DOHH2 (cell line): Measurements from ENCODE around the gene KAT8.
A peak's percentile ranks its signal among the peaks of the same experiment; 100 is the strongest.

Experiments used
- H3F3A ChIP-seq: fragments of 200-600 bp; sonication (generic), shearing (Covaris generic); 2 replicates; pipeline ENCODE4 v1.6.0; 2016; ENCODE audit warnings: antibody characterized with exemption, mild to moderate bottlenecking; ENCODE audit not compliant: control insufficient read depth, insufficient read depth
- H3K27ac ChIP-seq: fragments of 200-600 bp; sonication (generic); 2 replicates; pipeline ENCODE4 v1.5.1; 2014; ENCODE audit warnings: low read depth, mild to moderate bottlenecking, low read length, moderate library complexity
- H3K27me3 ChIP-seq: fragments of 200-600 bp; sonication (generic); 2 replicates; pipeline ENCODE4 v1.6.1; 2014; ENCODE audit warnings: mild to moderate bottlenecking, low read length, mixed read lengths; ENCODE audit not compliant: control insufficient read depth
- H3K36me3 ChIP-seq: fragments of 200-600 bp; sonication (generic); 2 replicates; pipeline ENCODE4 v1.6.1; 2014; ENCODE audit warnings: mild to moderate bottlenecking, low read length, moderate library complexity, mixed read lengths; ENCODE audit not compliant: control insufficient read depth
- H3K4me1 ChIP-seq: fragments of 200-600 bp; sonication (generic); 2 replicates; pipeline ENCODE4 v1.6.1; 2014; ENCODE audit warnings: mild to moderate bottlenecking, low read length, mixed read lengths; ENCODE audit not compliant: control insufficient read depth
- H3K4me2 ChIP-seq: fragments of 200-600 bp; sonication (generic); 2 replicates; pipeline ENCODE4 v1.6.0; 2014; ENCODE audit warnings: mild to moderate bottlenecking, low read length, moderate library complexity
- H3K4me3 ChIP-seq: fragments of 200-600 bp; sonication (generic); 2 replicates; pipeline ENCODE4 v1.5.1; 2014; ENCODE audit warnings: mild to moderate bottlenecking, low read length, mixed read lengths
- H3K79me2 ChIP-seq: fragments of 200-600 bp; sonication (generic); 2 replicates; pipeline ENCODE4 v1.6.1; 2014; ENCODE audit warnings: mild to moderate bottlenecking, low read length, mixed read lengths; ENCODE audit not compliant: control insufficient read depth
- H3K9me2 ChIP-seq: fragments of 200-600 bp; sonication (generic); replicated peaks from 2 replicates; pipeline ENCODE4 v1.6.1; 2014; ENCODE audit warnings: mild to moderate bottlenecking, low read length, mixed read lengths; ENCODE audit not compliant: control insufficient read depth
- H3K9me3 ChIP-seq: fragments of 200-600 bp; sonication (generic); 2 replicates; pipeline ENCODE4 v1.6.1; 2014; ENCODE audit warnings: antibody characterized with exemption, low read length, mixed read lengths; ENCODE audit not compliant: control insufficient read depth, insufficient read depth
- H4K20me1 ChIP-seq: fragments of 200-600 bp; sonication (generic); 2 replicates; pipeline ENCODE4 v1.6.0; 2014; ENCODE audit warnings: low read depth, mild to moderate bottlenecking, antibody characterized with exemption, low read length, moderate library complexity; ENCODE audit not compliant: control insufficient read depth, insufficient read depth
- EZH2phosphoT487 ChIP-seq: fragments of 200-600 bp; sonication (generic); IDR thresholded peaks from 2 replicates; pipeline ENCODE4 v1.6.1; 2017; ENCODE audit warnings: borderline replicate concordance, mild to moderate bottlenecking, antibody characterized with exemption, low read length, moderate library complexity, mixed read lengths
- TF ChIP-seq, protein P1 (sequence below): fragments of 200-600 bp; sonication (generic); IDR thresholded peaks from one replicate; pipeline ENCODE4 v1.5.1; 2014; ENCODE audit warnings: antibody characterized with exemption, mild to moderate bottlenecking, low read depth, low read length; ENCODE audit not compliant: poor library complexity, severe bottlenecking

The KAT8 gene

DNA sequence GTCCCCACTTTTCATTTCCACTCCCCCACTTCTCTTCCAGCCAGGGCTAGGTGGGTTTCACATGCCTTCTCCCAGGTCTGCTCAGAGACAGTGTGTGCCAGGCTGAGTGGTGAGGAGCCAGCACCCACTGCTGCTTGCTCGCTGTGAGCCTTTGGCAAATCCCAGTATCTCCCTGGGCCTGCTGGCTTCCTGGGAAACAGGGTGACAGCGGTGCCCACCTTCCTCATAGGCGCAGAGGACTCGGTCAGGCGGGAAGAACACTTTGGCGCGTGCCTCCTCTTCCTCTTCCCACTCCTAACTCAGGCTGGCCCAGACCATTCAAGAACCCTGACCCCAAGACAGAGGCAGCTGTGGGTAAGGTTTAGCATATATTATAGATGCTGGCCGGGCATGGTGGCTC is 28.3 kb upstream of the KAT8 start:
- H3K79me2 ChIP-seq: peaks cover 24% of the 10 kb centered on the region
- no peaks in the 10 kb centered on the region for H3K27me3 ChIP-seq
- H3K4me1 ChIP-seq: peaks cover 10% of the 10 kb centered on the region
- H3K4me3 ChIP-seq: no peak overlapping the region
- peaks cover 32% of the 10 kb centered on the region for H3K36me3 ChIP-seq
- no peaks in the 10 kb centered on the region for H3K9me2 ChIP-seq
- no peaks in the 10 kb centered on the region for H4K20me1 ChIP-seq
- H3K4me2 ChIP-seq: no peak overlapping the region
- no peak for TF ChIP-seq EZH2phosphoT487
- TF ChIP-seq, protein P1, sequence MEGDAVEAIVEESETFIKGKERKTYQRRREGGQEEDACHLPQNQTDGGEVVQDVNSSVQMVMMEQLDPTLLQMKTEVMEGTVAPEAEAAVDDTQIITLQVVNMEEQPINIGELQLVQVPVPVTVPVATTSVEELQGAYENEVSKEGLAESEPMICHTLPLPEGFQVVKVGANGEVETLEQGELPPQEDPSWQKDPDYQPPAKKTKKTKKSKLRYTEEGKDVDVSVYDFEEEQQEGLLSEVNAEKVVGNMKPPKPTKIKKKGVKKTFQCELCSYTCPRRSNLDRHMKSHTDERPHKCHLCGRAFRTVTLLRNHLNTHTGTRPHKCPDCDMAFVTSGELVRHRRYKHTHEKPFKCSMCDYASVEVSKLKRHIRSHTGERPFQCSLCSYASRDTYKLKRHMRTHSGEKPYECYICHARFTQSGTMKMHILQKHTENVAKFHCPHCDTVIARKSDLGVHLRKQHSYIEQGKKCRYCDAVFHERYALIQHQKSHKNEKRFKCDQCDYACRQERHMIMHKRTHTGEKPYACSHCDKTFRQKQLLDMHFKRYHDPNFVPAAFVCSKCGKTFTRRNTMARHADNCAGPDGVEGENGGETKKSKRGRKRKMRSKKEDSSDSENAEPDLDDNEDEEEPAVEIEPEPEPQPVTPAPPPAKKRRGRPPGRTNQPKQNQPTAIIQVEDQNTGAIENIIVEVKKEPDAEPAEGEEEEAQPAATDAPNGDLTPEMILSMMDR: no peak
- no peaks in the 10 kb centered on the region for H3K9me3 ChIP-seq
- no peak overlapping the region for H3K27ac ChIP-seq
- no peaks in the 10 kb centered on the region for H3F3A ChIP-seq

DNA sequence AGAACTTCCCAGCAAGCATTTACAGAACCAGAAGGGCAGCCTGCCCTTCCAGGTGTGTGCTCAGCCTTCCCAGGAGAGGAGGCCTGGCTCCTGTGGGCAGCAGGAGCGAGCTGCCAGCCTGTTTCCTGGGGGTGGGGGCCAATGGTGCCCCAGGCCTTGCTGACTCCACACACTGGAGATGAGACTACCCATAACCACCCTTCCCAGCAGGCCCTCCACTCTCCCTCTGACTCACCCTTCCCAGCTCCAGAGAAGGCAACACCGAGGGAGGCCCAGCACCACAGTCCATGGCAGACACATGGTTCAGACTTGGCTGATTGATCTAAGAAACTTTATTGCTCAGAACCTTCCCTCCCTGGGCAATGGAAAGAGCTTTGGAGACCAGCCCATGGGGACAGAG is 26.9 kb upstream of the KAT8 start:
- H3K9me3 ChIP-seq: no peaks in the 10 kb centered on the region
- no peaks in the 10 kb centered on the region for H4K20me1 ChIP-seq
- H3K4me1 ChIP-seq: peaks cover 13% of the 10 kb centered on the region
- H3F3A ChIP-seq: no peaks in the 10 kb centered on the region
- H3K4me3 ChIP-seq: no peak overlapping the region
- H3K36me3 ChIP-seq: peaks cover 26% of the 10 kb centered on the region
- H3K4me2 ChIP-seq: no peak overlapping the region
- no peak overlapping the region for H3K27ac ChIP-seq
- H3K9me2 ChIP-seq: no peaks in the 10 kb centered on the region
- H3K79me2 ChIP-seq: peaks cover 30% of the 10 kb centered on the region
- TF ChIP-seq, protein P1: no peak
- TF ChIP-seq EZH2phosphoT487: no peak
- no peaks in the 10 kb centered on the region for H3K27me3 ChIP-seq

DNA sequence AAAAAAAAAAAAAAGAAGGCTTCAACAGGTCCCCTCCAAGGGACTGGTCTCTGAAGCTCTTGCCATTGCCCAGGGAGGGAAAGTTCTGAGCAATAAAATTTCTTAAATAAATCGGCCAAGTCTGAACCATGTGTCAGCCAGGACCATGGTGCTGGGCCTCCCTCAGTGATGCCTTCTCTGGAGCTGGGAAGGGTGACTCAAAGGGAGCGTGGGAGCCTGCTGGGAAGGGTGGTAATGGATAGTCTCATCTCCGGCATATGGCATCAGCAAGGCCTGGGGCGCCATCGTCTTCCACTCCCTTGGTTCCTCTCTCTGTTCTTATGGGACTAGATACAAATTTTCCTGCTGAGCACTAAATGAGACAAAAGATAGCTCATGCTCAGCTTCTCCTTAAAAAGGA is 25.1 kb upstream of the KAT8 start:
- peaks cover 16% of the 10 kb centered on the region for H3K4me1 ChIP-seq
- no peaks in the 10 kb centered on the region for H3K27me3 ChIP-seq
- H3K9me2 ChIP-seq: no peaks in the 10 kb centered on the region
- no peak for TF ChIP-seq EZH2phosphoT487
- H3K79me2 ChIP-seq: peaks cover 30% of the 10 kb centered on the region
- H3K4me2 ChIP-seq: no peak overlapping the region
- no peaks in the 10 kb centered on the region for H3F3A ChIP-seq
- H3K4me3 ChIP-seq: no peak overlapping the region
- H3K27ac ChIP-seq: no peak overlapping the region
- no peaks in the 10 kb centered on the region for H3K9me3 ChIP-seq
- H4K20me1 ChIP-seq: no peaks in the 10 kb centered on the region
- H3K36me3 ChIP-seq: peaks cover 20% of the 10 kb centered on the region

DNA sequence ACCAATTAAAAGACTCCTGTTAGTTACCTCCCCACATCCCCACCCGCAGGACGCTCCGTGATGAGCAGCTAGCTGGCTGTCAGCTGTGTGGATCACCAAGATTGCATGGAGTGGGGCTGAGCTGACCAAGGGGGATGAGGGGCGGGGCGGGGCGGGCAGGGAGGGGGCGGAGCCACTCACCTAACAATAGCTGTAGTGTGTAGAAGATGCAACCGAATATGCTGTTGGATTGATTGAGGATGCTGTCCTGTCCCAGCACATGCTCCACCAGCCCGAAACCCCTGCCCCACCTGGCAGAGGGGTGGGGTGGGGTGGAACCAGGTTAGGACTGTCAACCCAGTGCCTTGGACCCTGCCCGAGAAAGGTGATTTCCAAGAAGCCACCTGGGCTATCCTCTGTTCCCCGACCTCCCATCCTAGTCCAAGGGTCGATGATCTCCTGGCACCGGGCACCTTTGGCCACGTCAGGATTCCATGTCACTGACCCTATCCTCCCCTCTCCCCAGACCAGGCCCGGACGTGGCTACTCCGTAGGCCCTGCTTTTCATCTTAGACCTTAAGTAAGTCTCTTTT is 24.2 kb upstream of the KAT8 start:
- peak overlapping the region; percentile 88 for H3K4me3 ChIP-seq

More for the DNA sequence above, 24.2 kb upstream of the KAT8 start:
- Histone ChIP-seq H3K27ac (no peak overlapping the region), H3K9me2 (no peaks in the 10 kb centered on the region), H3K79me2 (peaks cover 30% of the 10 kb centered on the region), H3K27me3 (no peaks in the 10 kb centered on the region), H3F3A (no peaks in the 10 kb centered on the region), H3K4me2 (peak overlapping the region; percentile 91), H3K36me3 (peaks cover 20% of the 10 kb centered on the region), H4K20me1 (no peaks in the 10 kb centered on the region), H3K9me3 (no peaks in the 10 kb centered on the region), H3K4me1 (peaks cover 16% of the 10 kb centered on the region)
- TF ChIP-seq EZH2phosphoT487: no peak
- TF ChIP-seq, protein P1: no peak
